HCT116 (cell line): Measurements from ENCODE around the gene SPATC1L.

Experiments
- EZH2 ChIP-seq: fragments of 200-600 bp; sonication (generic); IDR thresholded peaks from 2 replicates; pipeline ENCODE4 v1.6.1; 2017; ENCODE audit warnings: antibody characterized with exemption, mixed run types
- POLR2A ChIP-seq: IDR thresholded peaks from 2 replicates; pipeline ENCODE4 v1.7.0; 2011; ENCODE audit warnings: borderline replicate concordance; ENCODE audit not compliant: insufficient read depth, insufficient read length; ENCODE audit errors: extremely low read depth
- POLR2AphosphoS5 ChIP-seq: IDR thresholded peaks from 2 replicates; pipeline ENCODE4 v1.6.1; 2011; ENCODE audit warnings: mild to moderate bottlenecking, low read depth, low read length, moderate library complexity
- RAD21 ChIP-seq: IDR thresholded peaks from 2 replicates; pipeline ENCODE4 v1.6.1; 2012; ENCODE audit warnings: low read depth, mild to moderate bottlenecking
- REST ChIP-seq: IDR thresholded peaks from 2 replicates; pipeline ENCODE4 v1.6.1; 2012; ENCODE audit warnings: low read depth
- SP1 ChIP-seq: IDR thresholded peaks from 2 replicates; pipeline ENCODE4 v1.6.1; 2012; ENCODE audit warnings: low read depth
- TF ChIP-seq, protein P1 (sequence below), 3 experiments: fragments of 200-600 bp in 1 of 3; sonication (generic) in 1 of 3; IDR thresholded peaks in 2 of 3; conservative IDR thresholded peaks in 1 of 3; 2 replicates each; pipeline ENCODE4 v1.5.1; 2012 to 2017; ENCODE audit warnings: low read depth in 2 of 3, low read length in 2 of 3, antibody characterized with exemption in 1 of 3, borderline replicate concordance in 1 of 3, control low read depth in 1 of 3, mild to moderate bottlenecking in 1 of 3, mixed read lengths in 1 of 3, mixed run types in 1 of 3, moderate library complexity in 1 of 3; ENCODE audit not compliant: insufficient read depth in 1 of 3
- TF ChIP-seq, protein P2 (sequence below): IDR thresholded peaks from 2 replicates; pipeline ENCODE4 v1.6.1; 2012

- TF ChIP-seq REST (no peak), POLR2AphosphoS5 (no peak), RAD21 (no peak), EZH2 (no peak), POLR2A (no peak), SP1 (no peak)
- TF ChIP-seq, protein P1, sequence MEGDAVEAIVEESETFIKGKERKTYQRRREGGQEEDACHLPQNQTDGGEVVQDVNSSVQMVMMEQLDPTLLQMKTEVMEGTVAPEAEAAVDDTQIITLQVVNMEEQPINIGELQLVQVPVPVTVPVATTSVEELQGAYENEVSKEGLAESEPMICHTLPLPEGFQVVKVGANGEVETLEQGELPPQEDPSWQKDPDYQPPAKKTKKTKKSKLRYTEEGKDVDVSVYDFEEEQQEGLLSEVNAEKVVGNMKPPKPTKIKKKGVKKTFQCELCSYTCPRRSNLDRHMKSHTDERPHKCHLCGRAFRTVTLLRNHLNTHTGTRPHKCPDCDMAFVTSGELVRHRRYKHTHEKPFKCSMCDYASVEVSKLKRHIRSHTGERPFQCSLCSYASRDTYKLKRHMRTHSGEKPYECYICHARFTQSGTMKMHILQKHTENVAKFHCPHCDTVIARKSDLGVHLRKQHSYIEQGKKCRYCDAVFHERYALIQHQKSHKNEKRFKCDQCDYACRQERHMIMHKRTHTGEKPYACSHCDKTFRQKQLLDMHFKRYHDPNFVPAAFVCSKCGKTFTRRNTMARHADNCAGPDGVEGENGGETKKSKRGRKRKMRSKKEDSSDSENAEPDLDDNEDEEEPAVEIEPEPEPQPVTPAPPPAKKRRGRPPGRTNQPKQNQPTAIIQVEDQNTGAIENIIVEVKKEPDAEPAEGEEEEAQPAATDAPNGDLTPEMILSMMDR (IDR thresholded peaks at IDR 0.05 in 2 of 3, conservative IDR thresholded peaks at IDR 0.05 in 1 of 3; ENCODE audit: borderline replicate concordance in 1 of 3, insufficient read depth in 1 of 3, low read depth in 2 of 3, low read length in 2 of 3), result no peak
- TF ChIP-seq, protein P2, sequence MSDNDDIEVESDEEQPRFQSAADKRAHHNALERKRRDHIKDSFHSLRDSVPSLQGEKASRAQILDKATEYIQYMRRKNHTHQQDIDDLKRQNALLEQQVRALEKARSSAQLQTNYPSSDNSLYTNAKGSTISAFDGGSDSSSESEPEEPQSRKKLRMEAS, result no peak
Observed at GRCh38 chr21:46212721-46213484, 28.6 kb upstream of the SPATC1L start.
